GM12878 (cell line): ENCODE measurements around the gene ZSWIM6. TPM values are rescaled to one million over a fixed set of nuclear protein-coding genes. Genes with fewer than 3 reads are reported as not detected.

Source experiments
- ATAC-seq: fragments of 200-7000 bp; cut with Tn5 transposase; 3 replicates; pipeline ENCODE4 v1.9.1; 2020; ENCODE audit warnings: mild to moderate bottlenecking, moderate library complexity
- BruUV-seq: library from RNA; stranded (reverse); fragments of 400-500 nt; replicated peaks from 2 replicates; lab custom pipeline; 2021; lab: Mats Ljungman, UMichigan
- CTCF ChIA-PET: fragments of 300-600 bp; sonication (Branson Sonifier 250); formaldehyde crosslinking; extraction: SDS; loops from one replicate; lab custom pipeline; 2021; ENCODE audit warnings: inconsistent platforms; lab: Yijun Ruan, JAX
- POLR2A ChIA-PET: fragments of 350-600 bp; formaldehyde crosslinking; extraction: SDS; loops from one replicate; lab custom pipeline; 2021; ENCODE audit warnings: inconsistent platforms; lab: Charles Lee
- RAD21 ChIA-PET: fragments of 300-600 bp; sonication (Branson Sonifier 250); formaldehyde crosslinking; loops from one replicate; lab custom pipeline; 2023; ENCODE audit warnings: antibody characterized with exemption; ENCODE audit not compliant: unreplicated experiment; lab: Charles Lee
- SMC1A ChIA-PET: fragments of 300-600 bp; sonication (Branson Sonifier 250); formaldehyde crosslinking; loops from one replicate; lab custom pipeline; 2023; ENCODE audit not compliant: unreplicated experiment, uncharacterized antibody; lab: Charles Lee
- DNase-seq: peaks from one replicate; pipeline ENCODE4 v3.0.0-alpha.2; 2011; ENCODE audit warnings: low read depth, low spot score
- FAIRE-seq: peaks from 3 replicates; lab custom pipeline; 2011; peaks lifted over from hg19 to GRCh38; lab: Jason Lieb, UNC
- H2AFZ ChIP-seq: 2 replicates; pipeline ENCODE4 v1.6.0; 2011; ENCODE audit warnings: low read depth, low read length, control low read depth; ENCODE audit not compliant: control insufficient read depth
- H3K27ac ChIP-seq: 2 replicates; pipeline ENCODE4 v1.5.1; 2011; ENCODE audit warnings: control low read depth; ENCODE audit not compliant: control insufficient read depth, insufficient read depth
- H3K27me3 ChIP-seq, 2 experiments: replicated peaks in 1 of 2; 2 replicates each; pipeline versions ENCODE4 v1.6.0 to v1.6.1; 2011; ENCODE audit warnings: low read length in 1 of 2; ENCODE audit not compliant: control insufficient read depth in 2 of 2, insufficient read depth in 2 of 2
- H3K36me3 ChIP-seq, 2 experiments: 2 replicates each; pipeline ENCODE4 v1.5.1; 2011; ENCODE audit warnings: low read length in 1 of 2; ENCODE audit not compliant: control insufficient read depth in 2 of 2, insufficient read depth in 2 of 2
- H3K4me1 ChIP-seq: 2 replicates; pipeline ENCODE4 v1.6.1; 2011; ENCODE audit warnings: mild to moderate bottlenecking, low read length, moderate library complexity, mixed read lengths; ENCODE audit not compliant: control insufficient read depth, insufficient read depth
- H3K4me2 ChIP-seq: 2 replicates; pipeline ENCODE4 v1.6.0; 2011; ENCODE audit warnings: control low read depth; ENCODE audit not compliant: control insufficient read depth, insufficient read depth
- H3K4me3 ChIP-seq: fragments of 200-600 bp; sonication (generic); 2 replicates; pipeline ENCODE4 v1.5.1; 2016
- H3K79me2 ChIP-seq: 2 replicates; pipeline ENCODE4 v1.6.0; 2011; ENCODE audit warnings: low read length; ENCODE audit not compliant: control insufficient read depth, insufficient read depth
- H3K9ac ChIP-seq: 2 replicates; pipeline ENCODE4 v1.8.0; 2011; ENCODE audit warnings: low read length, control low read depth, mixed read lengths; ENCODE audit not compliant: control insufficient read depth, insufficient read depth
- H3K9me3 ChIP-seq: replicated peaks from 3 replicates; pipeline ENCODE4 v1.5.1; 2011; ENCODE audit warnings: mild to moderate bottlenecking, low read length; ENCODE audit not compliant: control insufficient read depth, insufficient read depth
- H4K20me1 ChIP-seq: 2 replicates; pipeline ENCODE4 v1.6.0; 2011; ENCODE audit not compliant: control insufficient read depth, insufficient read depth
- ATF7 ChIP-seq: fragments of 450-650 bp; IDR thresholded peaks from 2 replicates; pipeline ENCODE4 v1.6.1; 2016; ENCODE audit warnings: low read depth, mild to moderate bottlenecking
- CBX3 ChIP-seq: fragments of 200-600 bp; sonication (generic); IDR thresholded peaks from 2 replicates; pipeline ENCODE4 v1.6.1; 2016; ENCODE audit warnings: low read depth, borderline replicate concordance
- NBN ChIP-seq: fragments of 450-650 bp; IDR thresholded peaks from 2 replicates; pipeline ENCODE4 v1.6.1; 2016
- POU2F2 ChIP-seq: IDR thresholded peaks from 3 replicates; pipeline ENCODE4 v1.6.1; 2011; ENCODE audit warnings: low read depth, mild to moderate bottlenecking, low read length, borderline replicate concordance
- SP1 ChIP-seq: IDR thresholded peaks from one replicate; pipeline ENCODE4 v1.6.1; 2011; ENCODE audit warnings: low read depth, low read length
- ZBTB40 ChIP-seq: fragments of 450-650 bp; IDR thresholded peaks from 2 replicates; pipeline ENCODE4 v1.6.1; 2016; ENCODE audit warnings: mild to moderate bottlenecking, moderate library complexity, borderline replicate concordance
- WGBS: methylation state at CpG from one replicate; pipeline ENCODE4 v1.1.6; 2016; ENCODE audit warnings: low lambda C conversion rate; ENCODE audit not compliant: insufficient replicate concordance, insufficient coverage; ENCODE audit errors: missing lambda C conversion rate; 5-methylcytosine and 5-hydroxymethylcytosine counted together
- in situ Hi-C: fragments of 300-500 bp; cut with MboI; formaldehyde crosslinking; loops from 9 replicates; pipeline ENCODE4 v1.14.3; 2018; ENCODE audit warnings: mixed read lengths
- intact Hi-C: fragments of 100-400 bp; cut with micrococcal nuclease; formaldehyde crosslinking; loops from one replicate; pipeline ENCODE4 v1.14.2; 2022; ENCODE audit not compliant: unreplicated experiment
- polyA plus RNA-seq, 11 experiments: library from polyadenylated mRNA; depleted of rRNA in 4 of 11; unstranded in 6 of 11; stranded (reverse) in 5 of 11; fragments of >200 nt; fragmentation: Nextera tagmentation in 4 of 11; fragmentation: Illumina TruSeq in 1 of 11; extraction: Ambion mirVana in 4 of 11; extraction: Trizol in 1 of 11; gene quantifications; 1 replicate in 1 of 11; 2 replicates in 10 of 11; pipeline versions ENCODE4 v1.2.1 to v1.2.3, GENCODE V29; 2011 to 2016; ENCODE audit warnings: inconsistent platforms in 2 of 11, missing spikeins in 2 of 11, low read depth in 1 of 11
- total RNA-seq, 4 experiments: library from RNA; depleted of rRNA in 3 of 4; stranded (reverse); fragments of >200 nt in 3 of 4; fragmentation: Illumina TruSeq in 1 of 4; extraction: Trizol in 1 of 4; gene quantifications; 2 replicates each; pipeline versions ENCODE4 v1.2.1 to v1.2.3, GENCODE V29; 2013 to 2021

Gene ZSWIM6
- total and polyA plus RNA-seq, 10 of the 15 experiments (the other 5 are each of a cell fraction or from before 2014, with no cell fraction given), result 0.53 to 6.2 (median 3.4) TPM

GRCh38 chr5:61572959-61573358, 240.9 kb downstream of the ZSWIM6 start:
- Histone ChIP-seq H3K9me3 (no peaks in the 10 kb centered on the region), H3K4me1 (no peaks in the 10 kb centered on the region), H3K36me3 (no peaks in the 10 kb centered on the region), H3K4me3 (no peak overlapping the region), H4K20me1 (no peaks in the 10 kb centered on the region), H3K9ac (no peak overlapping the region), H3K4me2 (no peak overlapping the region), H3K79me2 (no peaks in the 10 kb centered on the region), H2AFZ (no peak overlapping the region), H3K27me3 (no peaks in the 10 kb centered on the region), H3K27ac (no peak overlapping the region)
- intact Hi-C loops (no loop called here), in situ Hi-C loops (no loop called here)
- no TSS peak for BruUV-seq
- ATAC-seq (no peak), DNase-seq (no peak), FAIRE-seq (no peak)
- ChIA-PET RAD21 (no interaction called here), CTCF (no interaction called here), POLR2A (no interaction called here), SMC1A (no interaction called here)
- TF ChIP-seq ZBTB40 (no peak), NBN (no peak), ATF7 (no peak), POU2F2 (no peak), SP1 (no peak), CBX3 (no peak)
- 19% methylated on average over 5 of the region's 5 CpGs for WGBS
